Measurements from ENCODE around the gene TMIE. TPM values are rescaled to one million over a fixed set of nuclear protein-coding genes. Genes with fewer than 3 reads are reported as not detected.
"Not testable (repeated sequence)": the region's sequence is repeated elsewhere in the genome, so short reads cannot be mapped to it uniquely, and the experiment has no call there.

Gene TMIE
- total RNA-seq, 1 experiment from 2014 or later = 0.11 TPM

DNA sequence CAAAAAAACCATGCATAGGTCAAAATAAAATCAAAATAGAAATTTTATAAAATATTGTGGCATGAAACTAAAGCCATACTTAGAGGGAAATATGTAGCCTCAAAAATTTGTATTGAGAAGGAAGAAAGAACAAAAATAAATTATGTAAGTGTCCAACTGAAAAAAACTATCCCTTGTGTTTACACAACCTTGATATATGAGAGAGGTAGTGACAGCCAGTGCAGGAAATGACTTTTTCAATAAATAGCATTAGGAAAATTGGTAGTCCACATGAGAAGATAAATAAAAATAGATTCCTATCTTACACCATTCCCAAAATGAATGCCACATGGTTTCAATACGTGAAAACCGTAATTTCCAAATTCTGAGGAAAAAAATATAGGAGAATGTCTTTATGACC, 29.6 kb downstream of the TMIE start:
- no peak for DNase-seq (ENCODE audit: low read depth, low spot score)
- in situ Hi-C loops (cut with HindIII; ENCODE audit: low pct_unique_long_range_greater_than_20kb, low sequenced_read_pairs) = no loop called here

DNA sequence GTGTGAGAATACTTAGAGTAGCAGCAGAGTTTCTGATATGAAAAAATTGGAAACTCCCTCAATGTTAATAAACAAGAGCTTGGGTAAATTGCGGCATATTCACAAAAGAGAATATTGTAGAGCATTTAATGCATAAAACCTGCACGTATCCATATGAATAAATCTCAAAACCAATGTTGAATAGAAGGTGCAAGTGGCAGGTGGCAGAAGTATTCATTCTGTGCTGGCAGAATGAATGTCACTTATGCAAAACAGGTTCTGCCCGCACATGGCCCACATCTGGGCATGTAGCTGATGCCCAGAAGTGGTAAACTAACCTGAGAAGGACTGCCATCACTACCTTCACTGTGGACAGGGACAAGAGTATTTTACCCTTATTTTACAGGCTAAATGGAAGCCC, 30.6 kb downstream of the TMIE start:
- no peak for DNase-seq (ENCODE audit: low read depth, low spot score)
- in situ Hi-C loops (cut with HindIII; ENCODE audit: low pct_unique_long_range_greater_than_20kb, low sequenced_read_pairs) = no loop called here

DNA sequence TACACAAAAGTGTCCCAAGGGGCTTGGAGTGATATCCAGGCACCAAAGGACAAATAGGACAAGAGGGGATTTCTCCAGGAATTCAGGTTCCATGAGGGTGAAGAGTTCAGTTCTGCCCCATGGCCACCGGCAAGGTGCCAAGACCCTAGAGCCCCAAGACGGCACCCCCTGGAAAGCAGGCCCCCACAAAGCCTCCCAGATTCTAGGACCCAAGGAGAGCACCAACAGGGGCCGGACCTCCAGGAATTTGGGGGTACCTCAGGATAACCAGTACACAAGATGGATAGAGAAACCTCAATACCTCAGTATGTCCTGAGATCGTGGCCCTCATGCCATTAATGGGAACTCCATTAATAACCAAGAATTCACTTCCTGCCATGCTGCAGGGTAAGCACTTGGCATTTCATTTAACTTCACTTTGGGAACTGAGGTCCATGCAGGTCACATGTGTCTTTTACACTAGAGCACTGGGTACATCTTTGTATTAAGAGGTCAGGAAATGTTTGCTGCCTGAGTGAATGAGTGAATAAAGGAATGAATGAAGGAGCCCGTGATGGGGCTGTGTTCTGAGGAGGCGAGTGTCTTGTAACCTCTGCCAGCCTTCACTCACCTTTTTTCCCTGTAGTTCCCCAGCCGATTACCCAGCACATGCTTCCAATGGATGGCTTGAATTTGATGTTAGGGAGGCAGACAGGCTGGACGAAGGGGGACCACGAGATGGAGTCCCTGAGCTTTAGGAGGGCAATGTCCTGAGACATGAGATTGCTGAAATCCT, 32.0 kb downstream of the TMIE start:
- in situ Hi-C loops (cut with HindIII; ENCODE audit: low pct_unique_long_range_greater_than_20kb, low sequenced_read_pairs) = no loop called here

DNA sequence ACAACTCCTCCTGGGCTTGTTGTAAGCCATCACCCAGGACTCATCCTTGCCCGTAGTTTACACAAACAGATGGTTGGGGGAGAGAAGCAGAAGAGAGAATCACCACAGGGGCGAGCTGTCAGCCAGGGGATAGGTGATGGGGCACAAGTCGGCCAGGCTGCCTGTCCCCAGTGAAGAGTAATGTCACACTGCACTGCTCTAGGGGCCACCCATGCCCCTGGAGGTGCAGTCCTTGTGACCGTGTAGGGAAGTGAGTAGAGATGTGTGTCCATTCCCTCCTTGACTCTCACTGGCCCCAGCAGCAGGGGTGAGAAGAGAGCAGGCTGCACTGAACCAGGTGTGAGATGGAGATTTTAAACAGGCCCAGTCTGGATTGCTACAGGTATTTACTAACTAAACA, 33.6 kb downstream of the TMIE start:
- DNase-seq (ENCODE audit: low read depth, low spot score) = no peak
- in situ Hi-C loops (cut with HindIII; ENCODE audit: low pct_unique_long_range_greater_than_20kb, low sequenced_read_pairs) = no loop called here

More for the DNA sequence above, 32.0 kb downstream of the TMIE start:
- peak; percentile 38 for DNase-seq (ENCODE audit: low read depth, low spot score)

DNA sequence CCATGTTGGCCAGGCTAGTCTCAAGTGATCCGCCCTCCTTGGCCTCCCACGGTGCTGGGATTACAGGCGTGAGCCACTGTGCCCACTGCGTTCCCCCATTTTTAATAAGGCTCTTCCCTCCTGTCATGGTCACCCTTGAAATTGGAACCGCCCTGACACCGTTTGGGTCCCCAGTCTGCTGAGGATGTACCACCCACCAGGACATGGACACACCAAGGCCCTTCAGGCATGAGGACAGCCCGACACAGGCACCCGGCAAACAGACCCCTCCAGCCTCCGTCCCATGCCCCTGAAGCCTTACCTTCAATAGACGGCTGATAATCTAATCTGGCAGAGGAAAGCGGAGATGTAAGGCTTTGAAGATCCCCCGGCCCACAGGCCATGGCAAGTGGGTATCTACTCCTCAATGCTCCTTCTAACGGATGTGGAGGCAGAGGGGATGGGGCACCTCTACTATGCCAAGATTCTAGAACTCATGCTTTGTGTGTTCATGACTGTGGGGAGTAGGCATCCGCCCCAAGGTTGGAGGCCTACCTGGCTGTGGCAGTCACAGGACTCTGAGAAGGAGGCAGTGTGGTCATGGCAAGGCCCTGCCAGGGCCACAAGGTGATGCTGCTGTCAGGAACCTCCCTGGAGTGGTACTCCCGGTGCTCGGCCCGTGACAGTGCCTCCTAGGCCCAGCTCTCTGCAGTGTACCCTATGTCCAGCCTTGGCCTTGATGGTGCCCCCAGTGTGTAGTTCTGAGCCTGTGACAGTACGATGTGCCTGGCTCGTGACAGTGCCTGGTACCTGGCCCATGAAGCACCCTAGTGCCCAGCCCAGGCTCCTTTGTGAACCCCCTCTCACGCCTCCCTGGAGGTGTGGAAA, 35.0 kb downstream of the TMIE start:
- DNase-seq (ENCODE audit: low read depth, low spot score) = no peak
- in situ Hi-C loops (cut with HindIII; ENCODE audit: low pct_unique_long_range_greater_than_20kb, low sequenced_read_pairs) = no loop called here

DNA sequence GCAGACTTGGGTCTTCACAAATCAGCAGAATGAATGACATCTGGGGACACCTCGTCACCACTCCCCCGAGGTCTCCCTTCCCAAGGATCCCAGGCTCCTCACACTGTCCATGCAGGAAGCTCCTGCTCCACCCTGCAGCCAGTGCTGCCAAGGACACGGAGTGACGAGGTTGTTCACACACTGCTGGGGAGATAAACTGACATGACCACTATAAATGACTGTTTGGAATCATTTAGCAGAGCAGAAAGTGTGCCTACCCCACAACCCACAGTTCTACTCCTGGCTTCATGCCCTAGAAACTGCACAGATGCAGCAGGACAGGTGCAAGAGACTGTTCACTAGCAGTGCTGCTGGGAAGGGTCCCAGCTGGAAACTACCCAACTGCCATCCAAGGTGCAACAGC, 36.1 kb downstream of the TMIE start:
- in situ Hi-C loops (cut with HindIII; ENCODE audit: low pct_unique_long_range_greater_than_20kb, low sequenced_read_pairs) = no loop called here
- DNase-seq (ENCODE audit: low read depth, low spot score) = no peak

DNA sequence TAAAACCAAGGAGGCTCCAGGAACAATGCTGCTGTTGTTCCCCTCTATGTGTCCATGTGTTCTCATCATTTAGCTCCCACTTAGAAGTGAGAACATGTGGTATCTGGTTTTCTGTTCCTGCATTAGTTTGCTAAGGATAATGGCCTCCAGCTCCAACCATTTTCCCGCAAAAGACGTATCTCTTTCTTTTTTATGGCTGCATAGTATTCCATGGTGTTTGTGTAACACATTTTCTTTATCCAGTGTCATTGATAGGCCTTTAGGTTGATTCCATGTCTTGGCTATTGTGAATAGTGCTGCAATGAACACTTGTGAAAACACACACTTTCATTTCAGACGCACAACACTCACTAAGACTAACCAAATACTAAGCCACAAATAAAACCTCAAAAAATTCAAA, 38.4 kb downstream of the TMIE start:
- peak; percentile 34 for DNase-seq (ENCODE audit: low read depth, low spot score)
- in situ Hi-C loops (cut with HindIII; ENCODE audit: low pct_unique_long_range_greater_than_20kb, low sequenced_read_pairs) = not testable (repeated sequence)

DNA sequence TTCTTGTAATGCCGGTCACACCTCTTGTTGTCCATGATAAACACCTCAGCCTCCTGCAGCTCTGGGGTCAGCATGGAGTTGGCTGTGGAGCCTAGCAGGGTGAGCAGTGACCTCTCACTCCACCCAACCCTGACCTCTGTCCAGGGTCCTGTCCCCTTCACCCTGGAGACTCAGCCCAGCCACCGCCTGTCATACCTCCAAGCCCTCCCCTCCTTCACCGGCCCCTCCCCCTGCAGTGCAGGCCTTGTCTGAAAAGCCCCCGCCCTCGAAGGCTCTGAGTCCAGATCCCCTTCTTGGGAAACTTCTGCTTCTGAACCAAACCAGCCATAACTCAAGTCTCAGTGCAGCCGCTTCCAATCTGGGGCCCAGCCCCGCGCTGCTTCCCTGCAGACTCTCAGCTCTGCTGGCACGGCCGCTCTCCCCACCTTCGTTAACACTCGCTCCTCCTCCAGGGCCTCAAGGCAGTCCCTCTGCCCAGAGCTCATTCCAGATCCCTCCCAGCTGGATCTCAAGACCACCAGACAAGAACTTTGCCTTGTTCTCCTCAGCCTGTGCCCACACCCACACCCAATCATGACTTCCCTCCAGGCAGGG, 41.9 kb downstream of the TMIE start:
- in situ Hi-C loops (cut with HindIII; ENCODE audit: low pct_unique_long_range_greater_than_20kb, low sequenced_read_pairs) = no loop called here
- DNase-seq (ENCODE audit: low read depth, low spot score) = no peak

DNA sequence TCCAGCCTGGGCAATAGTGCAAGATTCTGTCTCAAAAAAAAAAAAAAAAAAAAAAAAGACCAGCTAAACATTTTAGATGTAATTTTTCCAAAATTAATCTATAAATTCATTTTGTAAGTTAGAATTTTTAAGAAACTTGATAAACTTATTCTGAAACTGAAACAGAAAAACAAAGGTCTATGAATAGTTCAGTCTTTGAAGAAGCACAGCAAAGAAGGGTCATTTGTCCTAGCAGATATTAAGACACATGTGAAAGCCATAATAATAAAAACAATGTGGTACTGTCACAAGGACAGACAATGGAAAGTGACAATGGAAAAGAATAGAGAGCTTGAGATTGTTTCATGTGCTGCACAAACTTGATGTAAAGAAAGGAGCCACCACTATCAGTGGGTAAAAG, 45.5 kb downstream of the TMIE start:
- in situ Hi-C loops (cut with HindIII; ENCODE audit: low pct_unique_long_range_greater_than_20kb, low sequenced_read_pairs) = no loop called here
- DNase-seq (ENCODE audit: low read depth, low spot score) = no peak

DNA sequence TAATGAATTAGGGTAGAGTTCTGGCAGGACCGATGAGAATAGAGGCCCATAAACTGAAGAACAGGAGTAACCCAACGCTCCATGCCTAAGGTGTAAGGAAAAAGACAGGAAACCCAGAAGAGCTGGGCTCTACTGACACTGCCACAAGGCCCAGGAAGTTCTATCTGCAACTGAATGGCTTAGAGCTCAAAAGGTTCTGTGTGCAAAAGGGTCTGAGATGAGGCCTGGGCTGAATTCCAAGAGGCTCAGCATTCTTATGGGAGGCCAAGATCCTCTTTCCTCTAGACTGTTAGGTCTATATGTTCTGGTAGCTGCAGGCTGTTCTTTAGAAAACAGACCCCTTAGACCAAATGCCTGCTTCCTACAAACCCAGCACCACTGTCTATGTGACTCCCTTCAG, 47.0 kb downstream of the TMIE start:
- in situ Hi-C loops (cut with HindIII; ENCODE audit: low pct_unique_long_range_greater_than_20kb, low sequenced_read_pairs) = no loop called here
- DNase-seq (ENCODE audit: low read depth, low spot score) = no peak

DNA sequence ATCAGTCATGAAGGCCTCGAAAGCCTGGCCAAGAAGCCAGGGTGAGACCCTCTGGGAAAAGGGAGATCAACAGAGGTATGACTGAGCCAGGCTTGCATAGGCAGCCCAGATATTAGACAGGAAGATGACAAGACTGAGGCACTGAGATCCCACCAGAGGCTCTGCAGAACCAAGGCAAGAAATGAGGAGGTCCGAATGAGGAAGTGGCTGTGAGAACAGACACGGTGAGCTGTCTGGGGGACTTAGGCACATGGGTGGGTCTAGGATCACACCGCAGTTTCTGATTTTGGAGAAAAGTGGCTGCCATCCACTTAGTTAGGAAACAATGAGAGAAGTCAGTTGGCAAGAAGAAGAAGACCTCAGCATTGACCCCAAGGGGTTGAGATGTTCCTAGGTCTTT, 47.9 kb downstream of the TMIE start:
- no peak for DNase-seq (ENCODE audit: low read depth, low spot score)
- in situ Hi-C loops (cut with HindIII; ENCODE audit: low pct_unique_long_range_greater_than_20kb, low sequenced_read_pairs) = no loop called here

DNA sequence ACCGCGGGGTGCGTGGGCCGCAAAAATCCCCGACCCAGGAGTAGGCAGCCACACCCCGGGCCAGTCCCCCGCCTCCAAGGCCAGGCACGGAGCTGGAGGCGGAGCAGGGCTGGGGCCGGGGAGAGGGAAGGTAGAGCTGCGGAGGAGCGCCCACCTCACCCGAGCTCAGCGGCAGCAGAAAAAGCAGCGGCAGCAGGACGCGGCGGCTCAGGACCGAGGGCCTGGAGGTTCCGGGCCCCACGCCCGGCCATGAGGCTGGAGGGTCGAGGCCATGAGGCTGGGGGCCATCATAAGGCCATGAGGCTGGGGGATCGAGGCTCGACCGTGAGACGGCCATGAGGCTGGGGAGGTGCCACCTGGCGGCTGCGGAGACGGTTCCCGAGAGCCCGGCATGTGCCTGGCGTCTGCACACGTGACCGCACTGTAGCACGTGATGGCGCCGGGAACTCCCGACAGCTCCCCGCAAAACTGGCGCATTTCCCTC, 49.4 kb downstream of the TMIE start:
- in situ Hi-C loops (cut with HindIII; ENCODE audit: low pct_unique_long_range_greater_than_20kb, low sequenced_read_pairs) = no loop called here
- no peak for DNase-seq (ENCODE audit: low read depth, low spot score)

DNA sequence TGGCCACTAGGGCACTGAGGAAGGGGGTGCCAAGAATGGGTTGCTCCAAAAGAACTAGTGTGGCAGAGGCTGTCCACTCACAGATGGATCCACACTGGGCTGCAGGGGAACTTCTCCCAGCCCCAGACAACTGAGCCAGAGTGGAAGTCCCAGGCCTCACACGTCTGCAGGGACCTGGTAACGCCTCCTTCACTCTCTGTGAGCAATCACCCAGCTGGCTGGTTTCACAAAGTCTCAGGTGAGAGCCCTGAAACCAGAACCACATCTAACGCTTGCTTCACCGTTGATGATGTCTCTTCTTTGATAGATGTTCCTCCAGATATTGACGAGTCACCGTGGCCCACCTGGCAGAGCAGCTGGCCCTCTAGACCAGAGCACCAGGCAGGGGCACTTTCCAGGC, 51.9 kb downstream of the TMIE start:
- in situ Hi-C loops (cut with HindIII; ENCODE audit: low pct_unique_long_range_greater_than_20kb, low sequenced_read_pairs); DNase-seq (ENCODE audit: low read depth, low spot score): not testable (repeated sequence)

DNA sequence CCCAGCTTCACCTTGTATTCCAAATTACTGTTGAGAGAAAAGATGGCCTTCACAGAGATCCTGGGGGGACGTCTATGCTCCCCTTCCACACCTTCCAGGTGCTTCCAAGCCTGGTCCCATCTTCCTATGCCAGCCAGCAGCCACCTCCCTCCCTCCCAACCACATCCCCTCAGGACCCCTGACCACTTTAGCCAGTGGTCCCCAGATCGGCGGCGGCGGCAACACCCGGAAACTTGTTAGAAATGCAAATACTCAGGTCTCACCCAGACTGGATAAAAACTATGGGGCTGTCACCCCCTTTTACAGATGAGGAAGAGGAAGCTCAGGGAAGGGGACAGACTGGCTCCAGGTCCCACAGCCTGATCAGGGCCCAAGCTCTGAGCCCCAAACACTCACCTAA, 54.5 kb downstream of the TMIE start:
- no peak for DNase-seq (ENCODE audit: low read depth, low spot score)
- in situ Hi-C loops (cut with HindIII; ENCODE audit: low pct_unique_long_range_greater_than_20kb, low sequenced_read_pairs) = no loop called here

DNA sequence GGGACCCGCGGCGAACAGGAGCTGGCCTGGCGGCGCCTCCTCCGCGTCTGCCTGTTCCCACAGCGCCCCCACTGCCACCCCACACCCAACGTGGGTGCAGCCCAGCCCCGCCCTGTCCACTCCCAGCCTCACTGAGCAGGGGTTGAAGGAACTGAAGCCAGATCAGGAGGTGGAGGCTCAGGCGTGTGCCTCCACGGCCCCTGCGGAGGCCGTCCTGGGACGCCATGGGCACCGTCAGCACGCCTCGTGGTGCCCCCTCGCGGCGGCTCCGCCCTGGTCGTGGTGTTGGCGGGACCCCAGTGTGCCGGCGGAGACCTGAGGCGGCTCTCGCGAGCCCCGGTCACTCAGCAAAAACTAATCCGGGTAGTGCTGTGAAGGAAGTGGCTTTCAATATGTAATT, 55.5 kb downstream of the TMIE start:
- no peak for DNase-seq (ENCODE audit: low read depth, low spot score)
- in situ Hi-C loops (cut with HindIII; ENCODE audit: low pct_unique_long_range_greater_than_20kb, low sequenced_read_pairs) = no loop called here

DNA sequence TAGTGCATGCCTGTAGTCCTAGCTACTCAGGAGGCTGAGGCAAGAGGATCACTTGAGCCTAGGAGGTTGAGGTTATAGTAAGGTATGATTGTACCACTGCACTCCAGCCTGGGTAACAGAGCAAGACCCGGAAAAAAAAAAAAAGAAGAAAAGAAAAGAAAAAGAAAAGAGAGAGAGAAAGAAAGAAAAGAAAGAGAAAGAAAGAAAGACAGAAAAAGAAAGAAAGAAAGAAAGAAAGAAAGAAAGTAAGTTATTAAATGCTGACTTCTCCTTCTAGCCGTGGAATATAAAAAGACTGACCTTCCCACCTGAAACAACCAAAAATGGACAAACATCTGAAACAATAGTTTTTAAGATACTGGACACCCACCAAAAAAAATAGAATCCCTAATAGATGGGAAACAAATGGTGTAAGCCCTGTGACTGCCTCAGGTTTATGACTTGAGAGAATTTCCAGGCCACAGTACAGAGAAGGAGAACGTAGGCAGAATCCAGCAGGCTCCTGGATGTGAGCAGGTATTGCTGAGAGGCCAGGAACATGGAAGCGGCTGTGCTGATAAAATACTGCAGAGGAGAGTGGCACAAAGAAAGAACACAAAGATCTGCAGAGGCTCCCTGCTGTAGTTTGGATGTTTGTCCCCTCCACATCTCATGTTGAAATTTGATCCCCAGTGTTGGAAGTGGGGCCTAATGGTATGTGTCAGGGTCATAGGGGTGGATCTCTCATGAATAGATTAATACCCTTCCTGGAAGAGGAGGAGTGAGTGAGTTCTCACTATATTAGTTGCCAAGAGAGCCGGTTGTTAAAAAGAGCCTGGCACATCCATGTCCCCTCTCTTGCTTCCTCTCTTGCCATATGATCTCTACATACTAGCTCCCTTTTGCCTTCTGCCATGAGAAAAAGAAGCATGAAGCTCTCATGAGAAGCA, 58.3 kb downstream of the TMIE start:
- DNase-seq (ENCODE audit: low read depth, low spot score) = no peak
- in situ Hi-C loops (cut with HindIII; ENCODE audit: low pct_unique_long_range_greater_than_20kb, low sequenced_read_pairs) = no loop called here

Measured in SK-MEL-5 (cell line).